CD8-positive, alpha-beta memory T cell (primary cell): Measurements from ENCODE around the gene NHSL1. TPM values are rescaled to one million over a fixed set of nuclear protein-coding genes. Genes with fewer than 3 reads are reported as not detected.
A peak's percentile ranks its signal among the peaks of the same experiment; 100 is the strongest.

Experiments
- CTCF ChIA-PET: fragments of 350-600 bp; sonication (Branson Sonifier 250); formaldehyde crosslinking; loops from one replicate; lab custom pipeline; 2021; ENCODE audit warnings: antibody characterized with exemption; lab: Charles Lee
- POLR2A ChIA-PET: fragments of 350-600 bp; sonication (Branson Sonifier 250); formaldehyde crosslinking; loops from one replicate; lab custom pipeline; 2021; ENCODE audit warnings: antibody characterized with exemption; lab: Charles Lee
- DNase-seq, 5 donors: peaks; one replicate each; pipeline versions ENCODE4 v3.0.0 to v3.0.0-alpha.2; 2020 to 2022; ENCODE audit warnings: mixed read lengths in 1 of 5
- H3K27ac ChIP-seq: one replicate; pipeline ENCODE4 v1.7.0; 2013; ENCODE audit warnings: low read depth, mild to moderate bottlenecking, low read length, moderate library complexity
- H3K27me3 ChIP-seq: 2 replicates; pipeline ENCODE4 v1.7.0; 2013; ENCODE audit warnings: low read length, mild to moderate bottlenecking; ENCODE audit not compliant: insufficient read depth, poor library complexity, severe bottlenecking
- H3K36me3 ChIP-seq: 2 replicates; pipeline ENCODE4 v1.7.0; 2013; ENCODE audit warnings: mild to moderate bottlenecking, low read length, moderate library complexity; ENCODE audit not compliant: insufficient read depth
- H3K4me1 ChIP-seq: 2 replicates; pipeline ENCODE4 v1.7.0; 2013; ENCODE audit warnings: mild to moderate bottlenecking, low read length, moderate library complexity; ENCODE audit not compliant: insufficient read depth
- H3K4me3 ChIP-seq: 2 replicates; pipeline ENCODE4 v1.7.0; 2013; ENCODE audit warnings: mild to moderate bottlenecking, low read length
- H3K9me3 ChIP-seq: 2 replicates; pipeline ENCODE4 v1.7.0; 2013; ENCODE audit warnings: mild to moderate bottlenecking, low read length
- H3K27ac Mint-ChIP-seq, 8 donors: one replicate each; pipeline ENCODE4 v1.8.0; 2020 to 2021; ENCODE audit warnings: mixed read lengths in 8 of 8, mild to moderate bottlenecking in 6 of 8, inconsistent platforms in 3 of 8, moderate library complexity in 3 of 8
- H3K27me3 Mint-ChIP-seq, 2 donors: one replicate each; pipeline ENCODE4 v1.8.0; 2020 to 2021; ENCODE audit warnings: mixed read lengths in 2 of 2, mild to moderate bottlenecking in 1 of 2, moderate library complexity in 1 of 2
- H3K36me3 Mint-ChIP-seq, 3 donors: one replicate each; pipeline ENCODE4 v1.8.0; 2020 to 2021; ENCODE audit warnings: mixed read lengths in 3 of 3, inconsistent platforms in 1 of 3, mild to moderate bottlenecking in 1 of 3
- H3K4me1 Mint-ChIP-seq, 3 donors: one replicate each; pipeline ENCODE4 v1.8.0; 2020 to 2021; ENCODE audit warnings: mixed read lengths in 3 of 3, inconsistent platforms in 1 of 3, mild to moderate bottlenecking in 1 of 3
- H3K4me3 Mint-ChIP-seq, 7 donors: one replicate each; pipeline ENCODE4 v1.8.0; 2020 to 2021; ENCODE audit warnings: mixed read lengths in 7 of 7, mild to moderate bottlenecking in 6 of 7, moderate library complexity in 4 of 7, inconsistent platforms in 2 of 7
- H3K9me3 Mint-ChIP-seq, 5 donors: one replicate each; pipeline ENCODE4 v1.8.0; 2020 to 2022; ENCODE audit warnings: mixed read lengths in 5 of 5, mild to moderate bottlenecking in 3 of 5, moderate library complexity in 2 of 5, inconsistent platforms in 1 of 5
- polyA plus RNA-seq: library from polyadenylated mRNA; unstranded; fragments of 300-500 nt; fragmentation: Illumina TruSeq; gene quantifications from one replicate; pipeline ENCODE4 v1.2.3, GENCODE V29; 2021
- total RNA-seq, 2 experiments: library from RNA; stranded (reverse); gene quantifications; one replicate each; pipeline ENCODE4 v1.2.3, GENCODE V29; 2021

NHSL1 gene
- total and polyA plus RNA-seq, 3 experiments from 2014 or later = 0.71 to 0.72 TPM; not detected in 1

- ChIA-PET POLR2A (no interaction called here), CTCF (interaction anchor here (3.0 kb wide), 1 partner anchor 93 kb away, joined by 17 read pairs; no protein-coding TSS in a partner anchor)
- no peaks in the 10 kb centered on the region for H3K27me3 ChIP-seq
- H3K27ac ChIP-seq = no peak overlapping the region
- Mint-ChIP-seq H3K36me3 (peaks cover 0 to 3% (median 3%) of the 10 kb centered on the region in 3 donors), H3K4me3 (no peak overlapping the region), H3K27ac (no peak overlapping the region), H3K27me3 (peaks cover 11 to 39% of the 10 kb centered on the region in 2 donors), H3K4me1 (no peaks in the 10 kb centered on the region), H3K9me3 (peaks cover 0 to 2% (median 0%) of the 10 kb centered on the region in 5 donors)
- no peaks in the 10 kb centered on the region for H3K36me3 ChIP-seq
- DNase-seq = no peak
- H3K4me1 ChIP-seq = no peaks in the 10 kb centered on the region
- H3K4me3 ChIP-seq = no peak overlapping the region
- H3K9me3 ChIP-seq = no peaks in the 10 kb centered on the region
Observed at GRCh38 chr6:138521790-138522189, 22.5 kb upstream of the NHSL1 start.

- Histone ChIP-seq H3K36me3 (no peaks in the 10 kb centered on the region), H3K27me3 (no peaks in the 10 kb centered on the region), H3K4me3 (no peak overlapping the region), H3K4me1 (no peaks in the 10 kb centered on the region), H3K9me3 (no peaks in the 10 kb centered on the region), H3K27ac (no peak overlapping the region)
- CTCF ChIA-PET = interaction anchor here (0.8 to 3.0 kb wide), 4 partner anchors 12 to 404 kb away, joined by 3 to 17 read pairs (median 4); no protein-coding TSS in a partner anchor
- peaks cover 6 to 31% of the 10 kb centered on the region in 2 donors for H3K27me3 Mint-ChIP-seq
- POLR2A ChIA-PET = interaction anchor here (0.7 kb wide), 1 partner anchor 34 kb away, joined by 13 read pairs; no protein-coding TSS in a partner anchor
- DNase-seq = no peak
- H3K27ac Mint-ChIP-seq = no peak overlapping the region
- H3K9me3 Mint-ChIP-seq = peaks cover 0 to 2% (median 0%) of the 10 kb centered on the region in 5 donors
- peaks cover 2 to 4% (median 3%) of the 10 kb centered on the region in 3 donors for H3K4me1 Mint-ChIP-seq
- no peak overlapping the region for H3K4me3 Mint-ChIP-seq
- H3K36me3 Mint-ChIP-seq = peaks cover 0 to 3% (median 3%) of the 10 kb centered on the region in 3 donors
Observed at GRCh38 chr6:138520463-138520862, 21.2 kb upstream of the NHSL1 start.

GRCh38 chr6:138518054-138518453 lies 18.8 kb upstream of the NHSL1 start:
- peaks cover 0 to 3% (median 3%) of the 10 kb centered on the region in 3 donors for H3K36me3 Mint-ChIP-seq
- H3K9me3 Mint-ChIP-seq = peaks cover 0 to 2% (median 0%) of the 10 kb centered on the region in 5 donors
- no peak overlapping the region for H3K27ac ChIP-seq
- peaks cover 2 to 26% of the 10 kb centered on the region in 2 donors for H3K27me3 Mint-ChIP-seq
- no peaks in the 10 kb centered on the region for H3K36me3 ChIP-seq
- no peak for DNase-seq
- no peaks in the 10 kb centered on the region for H3K27me3 ChIP-seq
- no peaks in the 10 kb centered on the region for H3K4me1 ChIP-seq
- no peaks in the 10 kb centered on the region for H3K9me3 ChIP-seq
- ChIA-PET POLR2A (no interaction called here), CTCF (interaction anchor here (0.8 to 4.8 kb wide), 10 partner anchors 9 to 402 kb away, joined by 3 to 46 read pairs (median 4); partner anchors contain the start of gene HEBP2)
- H3K4me1 Mint-ChIP-seq = peaks cover 13 to 16% (median 16%) of the 10 kb centered on the region in 3 donors
- no peak overlapping the region for H3K27ac Mint-ChIP-seq
- H3K4me3 ChIP-seq = no peak overlapping the region
- no peak overlapping the region for H3K4me3 Mint-ChIP-seq

- CTCF ChIA-PET = interaction anchor here (0.8 to 4.8 kb wide), 10 partner anchors 8 to 402 kb away, joined by 3 to 46 read pairs (median 4); partner anchors contain the start of gene HEBP2
- Histone ChIP-seq H3K27me3 (no peaks in the 10 kb centered on the region), H3K9me3 (no peaks in the 10 kb centered on the region), H3K27ac (no peak overlapping the region), H3K36me3 (no peaks in the 10 kb centered on the region), H3K4me3 (no peak overlapping the region), H3K4me1 (no peaks in the 10 kb centered on the region)
- no peak overlapping the region for H3K4me3 Mint-ChIP-seq
- H3K27me3 Mint-ChIP-seq = peaks cover 4 to 25% of the 10 kb centered on the region in 2 donors
- H3K4me1 Mint-ChIP-seq = peaks cover 13 to 16% (median 16%) of the 10 kb centered on the region in 3 donors
- H3K27ac Mint-ChIP-seq = peak overlapping the region in 1 of 8 donors; percentile 19
- POLR2A ChIA-PET = no interaction called here
- peaks cover 0 to 3% (median 3%) of the 10 kb centered on the region in 3 donors for H3K36me3 Mint-ChIP-seq
- DNase-seq = peak; percentile 27 to 69 (median 44)
- H3K9me3 Mint-ChIP-seq = peaks cover 0 to 2% (median 0%) of the 10 kb centered on the region in 5 donors
Observed at GRCh38 chr6:138517635-138518034, 18.3 kb upstream of the NHSL1 start.

- peaks cover 1 to 17% of the 10 kb centered on the region in 2 donors for H3K27me3 Mint-ChIP-seq
- DNase-seq = no peak
- no peak overlapping the region for H3K4me3 ChIP-seq
- H3K9me3 ChIP-seq = no peaks in the 10 kb centered on the region
- no peaks in the 10 kb centered on the region for H3K36me3 ChIP-seq
- H3K4me3 Mint-ChIP-seq = no peak overlapping the region
- H3K9me3 Mint-ChIP-seq = peaks cover 0 to 2% (median 0%) of the 10 kb centered on the region in 5 donors
- peaks cover 13 to 16% (median 16%) of the 10 kb centered on the region in 3 donors for H3K4me1 Mint-ChIP-seq
- no peak overlapping the region for H3K27ac Mint-ChIP-seq
- POLR2A ChIA-PET = no interaction called here
- CTCF ChIA-PET = interaction anchor here (1.0 to 4.8 kb wide), 3 partner anchors 9 to 385 kb away, joined by 3 to 46 read pairs (median 3); no protein-coding TSS in a partner anchor
- H3K27me3 ChIP-seq = no peaks in the 10 kb centered on the region
- H3K4me1 ChIP-seq = no peaks in the 10 kb centered on the region
- peaks cover 0 to 3% (median 0%) of the 10 kb centered on the region in 3 donors for H3K36me3 Mint-ChIP-seq
- H3K27ac ChIP-seq = no peak overlapping the region
Observed at GRCh38 chr6:138515657-138516248, 16.5 kb upstream of the NHSL1 start.

GRCh38 chr6:138514860-138515540 lies 15.7 kb upstream of the NHSL1 start:
- peak in 4 of 5 donors; percentile 8 to 65 (median 28) for DNase-seq
- peaks cover 0 to 3% (median 0%) of the 10 kb centered on the region in 3 donors for H3K36me3 Mint-ChIP-seq
- H3K27ac Mint-ChIP-seq = peak overlapping the region in 6 of 8 donors; percentile 37 to 84 (median 67)
- Histone ChIP-seq H3K27me3 (no peaks in the 10 kb centered on the region), H3K4me3 (no peak overlapping the region), H3K36me3 (no peaks in the 10 kb centered on the region), H3K4me1 (no peaks in the 10 kb centered on the region), H3K27ac (no peak overlapping the region), H3K9me3 (no peaks in the 10 kb centered on the region)
- H3K4me1 Mint-ChIP-seq = peaks cover 13 to 16% (median 16%) of the 10 kb centered on the region in 3 donors
- H3K4me3 Mint-ChIP-seq = peak overlapping the region in 1 of 7 donors; percentile 23
- ChIA-PET POLR2A (no interaction called here), CTCF (interaction anchor here (1.0 to 4.8 kb wide), 3 partner anchors 10 to 385 kb away, joined by 3 to 46 read pairs (median 3); no protein-coding TSS in a partner anchor)
- H3K27me3 Mint-ChIP-seq = peaks cover 1 to 13% of the 10 kb centered on the region in 2 donors
- H3K9me3 Mint-ChIP-seq = peaks cover 0 to 2% (median 0%) of the 10 kb centered on the region in 5 donors

- no peak overlapping the region for H3K27ac Mint-ChIP-seq
- CTCF ChIA-PET = interaction anchor here (10.2 kb wide), 1 partner anchor 85 kb away, joined by 87 read pairs; no protein-coding TSS in a partner anchor
Observed at GRCh38 chr6:138512609-138513008, 13.3 kb upstream of the NHSL1 start.

More at GRCh38 chr6:138512609-138513008, 13.3 kb upstream of the NHSL1 start:
- peaks cover 1 to 9% of the 10 kb centered on the region in 2 donors for H3K27me3 Mint-ChIP-seq
- H3K4me1 Mint-ChIP-seq = peaks cover 15 to 20% (median 16%) of the 10 kb centered on the region in 3 donors
- H3K9me3 Mint-ChIP-seq = peaks cover 0 to under 1% (median 0%) of the 10 kb centered on the region in 5 donors
- POLR2A ChIA-PET = no interaction called here
- H3K27ac ChIP-seq = no peak overlapping the region
- H3K27me3 ChIP-seq = no peaks in the 10 kb centered on the region
- H3K4me3 ChIP-seq = no peak overlapping the region
- no peak overlapping the region for H3K4me3 Mint-ChIP-seq
- peaks cover 0 to under 1% (median 0%) of the 10 kb centered on the region in 3 donors for H3K36me3 Mint-ChIP-seq
- H3K4me1 ChIP-seq = no peaks in the 10 kb centered on the region
- no peaks in the 10 kb centered on the region for H3K9me3 ChIP-seq
- H3K36me3 ChIP-seq = no peaks in the 10 kb centered on the region
- DNase-seq = no peak
